ENCODE data around the gene SLC25A40. TPM values are rescaled to one million over a fixed set of nuclear protein-coding genes. Genes with fewer than 3 reads are reported as not detected.

SLC25A40 gene
- total RNA-seq, 1 experiment from 2014 or later = 25.8 TPM

Other genes starting within 250 kb of the SLC25A40 start
- gene RUNDC3B, start 248.0 kb downstream of the SLC25A40 start, total RNA-seq (2014; rRNA removed; shearing (Covaris generic)) = 0.31 TPM in 1 of 2 replicates, not detected in the other
- gene DBF4, start 133 bp upstream of the SLC25A40 start, total RNA-seq (2014; rRNA removed; shearing (Covaris generic)) = 50.3 and 89.3 TPM in 2 replicates
- 3.1 and 5.0 TPM in 2 replicates for gene ADAM22, start 57.9 kb upstream of the SLC25A40 start, total RNA-seq (2014; rRNA removed; shearing (Covaris generic))

Measured in A172 (cell line).